Measurements from ENCODE around the gene MARVELD3.

The MARVELD3 gene

GRCh38 chr16:71629278-71630016 is 3.5 kb downstream of the MARVELD3 start:
- Mint-ChIP-seq H3K36me3 (ENCODE audit: low read depth) (no peaks in the 10 kb centered on the region), H3K27me3 (ENCODE audit: low read depth, poor library complexity) (no peaks in the 10 kb centered on the region), H3K4me1 (no peaks in the 10 kb centered on the region), H3K27ac (no peak overlapping the region), H3K4me3 (no peak overlapping the region), H3K9me3 (no peaks in the 10 kb centered on the region)
- DNase-seq = no peak
- TF ChIP-seq CTCF (IDR thresholded peaks at IDR 0.05) = no peak

GRCh38 chr16:71630808-71631207 is 4.8 kb downstream of the MARVELD3 start:
- Mint-ChIP-seq H3K36me3 (ENCODE audit: low read depth) (no peaks in the 10 kb centered on the region), H3K4me3 (no peak overlapping the region), H3K9me3 (no peaks in the 10 kb centered on the region), H3K27me3 (ENCODE audit: low read depth, poor library complexity) (no peaks in the 10 kb centered on the region), H3K27ac (no peak overlapping the region), H3K4me1 (no peaks in the 10 kb centered on the region)
- no peak for TF ChIP-seq CTCF (IDR thresholded peaks at IDR 0.05)
- no peak for DNase-seq

- Mint-ChIP-seq H3K27me3 (ENCODE audit: low read depth, poor library complexity) (no peaks in the 10 kb centered on the region), H3K36me3 (ENCODE audit: low read depth) (no peaks in the 10 kb centered on the region), H3K4me1 (no peaks in the 10 kb centered on the region), H3K9me3 (no peaks in the 10 kb centered on the region), H3K27ac (no peak overlapping the region), H3K4me3 (no peak overlapping the region)
- no peak for DNase-seq
- TF ChIP-seq CTCF (IDR thresholded peaks at IDR 0.05) = no peak
These were observed 5.8 kb downstream of the MARVELD3 start for GRCh38 chr16:71631776-71632175.

GRCh38 chr16:71635632-71636031 is 9.6 kb downstream of the MARVELD3 start:
- Mint-ChIP-seq H3K27ac (no peak overlapping the region), H3K4me3 (no peak overlapping the region), H3K27me3 (ENCODE audit: low read depth, poor library complexity) (no peaks in the 10 kb centered on the region), H3K4me1 (no peaks in the 10 kb centered on the region), H3K36me3 (ENCODE audit: low read depth) (peaks cover 6% of the 10 kb centered on the region), H3K9me3 (no peaks in the 10 kb centered on the region)
- DNase-seq = no peak
- TF ChIP-seq CTCF (IDR thresholded peaks at IDR 0.05) = no peak

GRCh38 chr16:71637398-71637797 is 11.4 kb downstream of the MARVELD3 start:
- Mint-ChIP-seq H3K36me3 (ENCODE audit: low read depth) (peaks cover 12% of the 10 kb centered on the region), H3K27ac (no peak overlapping the region), H3K4me3 (no peak overlapping the region), H3K27me3 (ENCODE audit: low read depth, poor library complexity) (no peaks in the 10 kb centered on the region), H3K4me1 (no peaks in the 10 kb centered on the region), H3K9me3 (no peaks in the 10 kb centered on the region)
- DNase-seq = no peak
- TF ChIP-seq CTCF (IDR thresholded peaks at IDR 0.05) = no peak

GRCh38 chr16:71645450-71645849 is 19.5 kb downstream of the MARVELD3 start:
- Mint-ChIP-seq H3K36me3 (ENCODE audit: low read depth) (peaks cover 37% of the 10 kb centered on the region), H3K27me3 (ENCODE audit: low read depth, poor library complexity) (peaks cover 4% of the 10 kb centered on the region), H3K9me3 (no peaks in the 10 kb centered on the region), H3K27ac (no peak overlapping the region), H3K4me1 (peaks cover 5% of the 10 kb centered on the region), H3K4me3 (no peak overlapping the region)
- peak; percentile 34 for TF ChIP-seq CTCF (IDR thresholded peaks at IDR 0.05)
- DNase-seq = no peak
